Measurements from ENCODE around the gene CLDN3. TPM values are rescaled to one million over a fixed set of nuclear protein-coding genes. Genes with fewer than 3 reads are reported as not detected.

The CLDN3 gene
- total RNA-seq, 1 donor from 2014 or later = not detected

DNA sequence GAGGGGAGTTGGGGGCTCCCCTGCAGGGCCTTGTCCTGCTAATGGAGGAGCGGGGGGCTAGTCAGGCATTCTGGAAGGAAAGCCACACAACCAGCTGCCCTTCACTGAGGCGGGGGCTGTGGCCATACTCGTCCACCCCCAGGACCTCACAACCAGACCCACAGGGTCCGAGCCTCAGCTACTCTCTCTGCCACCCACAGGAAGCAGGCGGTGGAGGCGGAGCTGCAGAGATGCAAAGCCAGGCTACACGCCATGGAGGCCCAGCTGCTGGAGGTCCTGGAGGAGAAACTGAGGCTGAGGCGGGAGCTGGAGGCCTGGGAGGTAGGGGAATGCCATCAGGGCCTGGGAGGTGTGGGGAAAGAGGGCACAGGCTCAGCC, 34.6 kb downstream of the CLDN3 start:
- H3K4me3 ChIP-seq = no peak overlapping the region
- peaks cover 0 to 16% of the 10 kb centered on the region in 2 donors for H3K36me3 ChIP-seq
- intact Hi-C loops (cut with DNase I) = no loop called here
- H3K27ac ChIP-seq = no peak overlapping the region
- no peak for DNase-seq (ENCODE audit: extremely low spot score in 2 of 2)
- H3K27me3 ChIP-seq = no peaks in the 10 kb centered on the region
- TF ChIP-seq POLR2A (IDR thresholded peaks at IDR 0.05) (no peak), POLR2AphosphoS5 (IDR thresholded peaks at IDR 0.05; ENCODE audit: insufficient read depth in 1 of 2, low read depth in 1 of 2) (no peak)
- TF ChIP-seq, protein P1, sequence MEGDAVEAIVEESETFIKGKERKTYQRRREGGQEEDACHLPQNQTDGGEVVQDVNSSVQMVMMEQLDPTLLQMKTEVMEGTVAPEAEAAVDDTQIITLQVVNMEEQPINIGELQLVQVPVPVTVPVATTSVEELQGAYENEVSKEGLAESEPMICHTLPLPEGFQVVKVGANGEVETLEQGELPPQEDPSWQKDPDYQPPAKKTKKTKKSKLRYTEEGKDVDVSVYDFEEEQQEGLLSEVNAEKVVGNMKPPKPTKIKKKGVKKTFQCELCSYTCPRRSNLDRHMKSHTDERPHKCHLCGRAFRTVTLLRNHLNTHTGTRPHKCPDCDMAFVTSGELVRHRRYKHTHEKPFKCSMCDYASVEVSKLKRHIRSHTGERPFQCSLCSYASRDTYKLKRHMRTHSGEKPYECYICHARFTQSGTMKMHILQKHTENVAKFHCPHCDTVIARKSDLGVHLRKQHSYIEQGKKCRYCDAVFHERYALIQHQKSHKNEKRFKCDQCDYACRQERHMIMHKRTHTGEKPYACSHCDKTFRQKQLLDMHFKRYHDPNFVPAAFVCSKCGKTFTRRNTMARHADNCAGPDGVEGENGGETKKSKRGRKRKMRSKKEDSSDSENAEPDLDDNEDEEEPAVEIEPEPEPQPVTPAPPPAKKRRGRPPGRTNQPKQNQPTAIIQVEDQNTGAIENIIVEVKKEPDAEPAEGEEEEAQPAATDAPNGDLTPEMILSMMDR (IDR thresholded peaks at IDR 0.05) = no peak
- peaks cover 12% of the 10 kb centered on the region for H3K4me1 ChIP-seq
- H3K9me3 ChIP-seq = no peaks in the 10 kb centered on the region

DNA sequence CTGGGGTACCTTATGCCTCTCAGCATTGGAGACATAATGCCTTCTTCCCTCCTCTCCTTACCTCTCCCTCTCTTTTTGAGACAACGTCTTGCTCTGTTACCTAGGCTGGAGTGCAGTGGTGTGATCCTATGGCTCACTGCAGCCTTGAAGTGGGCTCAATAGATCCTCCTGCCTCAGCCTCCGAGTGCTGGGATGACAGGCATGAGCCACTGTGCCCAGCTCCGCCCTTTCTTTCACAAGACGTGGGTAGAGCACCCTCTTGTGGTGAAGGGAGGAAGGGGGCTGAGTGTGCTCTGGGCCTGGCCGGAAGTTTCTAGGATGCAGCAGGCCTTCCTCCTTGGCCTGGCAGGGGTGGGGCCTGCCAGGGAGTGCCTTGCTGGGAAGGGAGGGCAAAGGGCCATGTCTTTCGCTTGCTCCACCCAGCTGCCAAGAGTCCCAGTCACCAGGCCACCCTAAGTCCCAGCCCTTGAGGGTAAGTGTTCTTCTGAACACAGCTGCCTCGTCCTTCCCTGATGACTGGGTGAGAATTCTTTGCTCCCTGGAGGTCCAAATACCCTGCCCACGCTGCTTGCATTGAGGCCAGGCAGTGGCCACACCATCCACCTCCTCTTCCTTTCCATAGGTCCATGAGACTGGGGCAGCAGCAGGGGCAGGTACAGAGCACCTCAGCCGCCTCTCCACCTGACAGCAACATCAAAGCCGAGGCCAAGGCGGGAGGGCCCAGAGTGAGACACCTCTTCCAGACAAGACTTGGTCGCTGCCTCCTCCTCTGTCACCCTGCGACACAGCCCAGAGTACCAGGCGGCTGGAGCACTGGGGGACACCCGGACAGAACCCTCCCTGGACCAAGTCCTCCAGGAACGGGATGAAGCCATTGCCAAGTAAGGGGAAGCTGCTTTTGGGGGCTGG, 35.2 kb downstream of the CLDN3 start:
- no peak overlapping the region for H3K4me3 ChIP-seq
- peak in 1 of 2 donors; percentile 57 for TF ChIP-seq POLR2AphosphoS5 (IDR thresholded peaks at IDR 0.05; ENCODE audit: insufficient read depth in 1 of 2, low read depth in 1 of 2)
- TF ChIP-seq, protein P1 (IDR thresholded peaks at IDR 0.05) = peak in 1 of 3 experiments; percentile 65
- TF ChIP-seq POLR2A (IDR thresholded peaks at IDR 0.05) = no peak
- no peak for DNase-seq (ENCODE audit: extremely low spot score in 2 of 2)
- H3K36me3 ChIP-seq = peaks cover 0 to 16% of the 10 kb centered on the region in 2 donors
- H3K4me1 ChIP-seq = peaks cover 12% of the 10 kb centered on the region
- H3K27me3 ChIP-seq = no peaks in the 10 kb centered on the region
- H3K9me3 ChIP-seq = no peaks in the 10 kb centered on the region
- no peak overlapping the region for H3K27ac ChIP-seq
- intact Hi-C loops (cut with DNase I) = no loop called here

DNA sequence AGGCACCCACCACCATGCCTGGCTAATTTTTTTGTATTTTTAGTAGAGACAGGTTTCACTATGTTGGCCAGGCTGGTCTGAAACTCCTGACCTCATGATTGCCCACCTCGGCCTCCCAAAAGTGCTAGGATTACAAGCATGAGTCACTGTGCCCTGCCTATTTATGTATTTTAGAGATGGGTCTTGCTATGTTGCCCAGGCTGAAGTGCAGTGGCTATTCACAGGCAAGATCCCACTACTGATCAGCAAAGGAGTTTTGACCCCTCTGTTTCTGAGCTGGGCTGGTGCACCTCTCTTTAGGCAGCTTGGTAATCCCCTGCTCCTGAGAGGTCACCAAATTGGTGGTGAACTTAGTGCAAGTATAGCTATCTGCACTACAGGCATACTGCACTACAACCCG, 37.7 kb downstream of the CLDN3 start:
- intact Hi-C loops (cut with DNase I) = no loop called here
- no peak for DNase-seq (ENCODE audit: extremely low spot score in 2 of 2)
- no peaks in the 10 kb centered on the region for H3K27me3 ChIP-seq
- peaks cover 0 to 16% of the 10 kb centered on the region in 2 donors for H3K36me3 ChIP-seq
- H3K4me3 ChIP-seq = no peak overlapping the region
- H3K9me3 ChIP-seq = no peaks in the 10 kb centered on the region
- TF ChIP-seq POLR2A (IDR thresholded peaks at IDR 0.05) (no peak), POLR2AphosphoS5 (IDR thresholded peaks at IDR 0.05; ENCODE audit: insufficient read depth in 1 of 2, low read depth in 1 of 2) (no peak)
- TF ChIP-seq, protein P1 (IDR thresholded peaks at IDR 0.05) = no peak
- no peak overlapping the region for H3K27ac ChIP-seq
- H3K4me1 ChIP-seq = peaks cover 1% of the 10 kb centered on the region

DNA sequence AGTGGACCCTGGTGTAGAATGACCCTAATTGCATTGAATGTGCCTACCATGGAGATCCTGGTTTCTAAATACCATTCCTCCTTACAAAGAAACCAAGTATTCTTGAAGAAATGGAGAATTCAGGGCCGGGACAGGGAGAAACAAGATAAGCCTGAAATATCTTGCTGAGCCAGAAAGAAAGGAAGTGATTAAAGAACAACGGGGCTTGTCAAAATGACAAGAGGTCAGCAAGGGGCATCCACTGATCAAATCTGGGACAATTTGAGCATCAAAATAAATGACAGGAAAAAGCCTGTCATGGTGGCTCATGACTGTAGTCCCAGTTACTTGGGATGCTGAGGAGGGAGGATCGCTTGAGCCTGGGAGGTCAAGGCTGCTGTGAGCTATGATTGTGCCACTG, 39.6 kb downstream of the CLDN3 start:
- intact Hi-C loops (cut with DNase I) = no loop called here
- no peaks in the 10 kb centered on the region for H3K36me3 ChIP-seq
- TF ChIP-seq POLR2AphosphoS5 (IDR thresholded peaks at IDR 0.05; ENCODE audit: insufficient read depth in 1 of 2, low read depth in 1 of 2) (no peak), POLR2A (IDR thresholded peaks at IDR 0.05) (no peak)
- TF ChIP-seq, protein P1 (IDR thresholded peaks at IDR 0.05) = no peak
- H3K27ac ChIP-seq = no peak overlapping the region
- no peaks in the 10 kb centered on the region for H3K9me3 ChIP-seq
- no peaks in the 10 kb centered on the region for H3K27me3 ChIP-seq
- no peak for DNase-seq (ENCODE audit: extremely low spot score in 2 of 2)
- no peak overlapping the region for H3K4me3 ChIP-seq
- H3K4me1 ChIP-seq = no peaks in the 10 kb centered on the region

DNA sequence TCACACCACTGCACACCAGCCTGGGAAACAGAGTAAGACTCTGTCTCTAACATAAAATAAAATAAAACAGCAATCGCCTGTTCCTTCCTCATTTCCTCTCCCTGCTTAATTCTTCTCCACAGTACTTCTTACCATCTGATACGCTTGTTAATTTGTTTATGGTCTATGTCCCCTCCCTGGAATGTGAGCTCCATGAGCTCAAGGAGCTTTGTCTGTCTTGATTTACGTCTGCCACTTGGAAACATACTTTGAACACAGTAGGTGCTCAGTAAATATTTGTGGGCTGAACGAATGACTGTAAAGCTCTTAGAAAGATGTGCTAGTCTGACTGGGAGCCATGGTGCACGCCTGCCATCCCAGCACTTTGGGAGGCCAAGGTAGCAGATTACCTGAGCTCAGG, 41.5 kb downstream of the CLDN3 start:
- H3K36me3 ChIP-seq = no peaks in the 10 kb centered on the region
- H3K4me1 ChIP-seq = no peaks in the 10 kb centered on the region
- H3K9me3 ChIP-seq = no peaks in the 10 kb centered on the region
- intact Hi-C loops (cut with DNase I) = no loop called here
- H3K27ac ChIP-seq = no peak overlapping the region
- no peak overlapping the region for H3K4me3 ChIP-seq
- TF ChIP-seq POLR2AphosphoS5 (IDR thresholded peaks at IDR 0.05; ENCODE audit: insufficient read depth in 1 of 2, low read depth in 1 of 2) = no peak
- TF ChIP-seq, protein P1 (IDR thresholded peaks at IDR 0.05) = no peak
- no peak for TF ChIP-seq POLR2A (IDR thresholded peaks at IDR 0.05)
- H3K27me3 ChIP-seq = no peaks in the 10 kb centered on the region
- DNase-seq (ENCODE audit: extremely low spot score in 2 of 2) = no peak

Data from vagina (tissue), 2 donors.